Muscle of leg (tissue), 11 donors: Measurements from ENCODE around the gene DSG2. TPM values are rescaled to one million over a fixed set of nuclear protein-coding genes. Genes with fewer than 3 reads are reported as not detected.
"Not testable (repeated sequence)": the region's sequence is repeated elsewhere in the genome, so short reads cannot be mapped to it uniquely, and the experiment has no call there.

Experiments used
- DNase-seq: peaks from one replicate; pipeline ENCODE4 v3.0.0; 2013
- H3K27ac ChIP-seq: one replicate; pipeline ENCODE4 v1.5.1; 2013; ENCODE audit warnings: mild to moderate bottlenecking, low read length, control low read depth
- H3K27me3 ChIP-seq: one replicate; pipeline ENCODE4 v1.6.1; 2013; ENCODE audit warnings: low read length; ENCODE audit not compliant: control insufficient read depth, insufficient read depth
- H3K36me3 ChIP-seq: one replicate; pipeline ENCODE4 v1.6.1; 2013; ENCODE audit warnings: low read length; ENCODE audit not compliant: control insufficient read depth, insufficient read depth
- H3K4me1 ChIP-seq: one replicate; pipeline ENCODE4 v1.6.1; 2013; ENCODE audit warnings: low read length; ENCODE audit not compliant: control insufficient read depth, insufficient read depth
- H3K4me3 ChIP-seq: one replicate; pipeline ENCODE4 v1.5.1; 2013; ENCODE audit warnings: low read length, control low read depth
- H3K9me3 ChIP-seq: replicated peaks from 2 replicates; pipeline ENCODE4 v1.6.1; 2013; ENCODE audit warnings: low read depth, low read length; ENCODE audit not compliant: control insufficient read depth
- WGBS: methylation state at CpG from one replicate; pipeline ENCODE4 v1.1.5; 2013; ENCODE audit warnings: missing lambda C conversion rate; ENCODE audit not compliant: insufficient coverage; 5-methylcytosine and 5-hydroxymethylcytosine counted together
- polyA plus RNA-seq, 8 donors: library from polyadenylated mRNA; unstranded; fragments of 120-200 nt; gene quantifications; one replicate each; pipeline versions ENCODE4 v1.2.1 to v1.2.3, GENCODE V29; 2013; ENCODE audit warnings: inconsistent platforms in 1 of 8, low replicate concordance in 1 of 8; ENCODE audit not compliant: insufficient read length in 8 of 8, insufficient read depth in 1 of 8
- total RNA-seq: library from RNA; stranded (reverse); fragments of 120-200 nt; gene quantifications from one replicate; pipeline ENCODE4 v1.2.4, GENCODE V29; 2013

DSG2 gene
- total and polyA plus RNA-seq, 9 donors: 2.3 to 14.8 (median 8.0) TPM

- H3K9me3 ChIP-seq: no peaks in the 10 kb centered on the region
- H3K27ac ChIP-seq: no peak overlapping the region
- H3K4me3 ChIP-seq: no peak overlapping the region
- no peaks in the 10 kb centered on the region for H3K27me3 ChIP-seq
- no CpG with 5 or more reads among the region's 2 CpGs for WGBS
- H3K36me3 ChIP-seq: no peaks in the 10 kb centered on the region
- DNase-seq: no peak
- no peaks in the 10 kb centered on the region for H3K4me1 ChIP-seq
These were observed 11.8 kb upstream of the DSG2 start for GRCh38 chr18:31486165-31486564.

GRCh38 chr18:31487246-31488015, 10.5 kb upstream of the DSG2 start:
- H3K27me3 ChIP-seq: no peaks in the 10 kb centered on the region
- no peak for DNase-seq
- WGBS: 95% methylated on average over 7 of the region's 9 CpGs
- H3K4me1 ChIP-seq: no peaks in the 10 kb centered on the region
- H3K9me3 ChIP-seq: no peaks in the 10 kb centered on the region
- H3K27ac ChIP-seq: no peak overlapping the region
- no peaks in the 10 kb centered on the region for H3K36me3 ChIP-seq
- no peak overlapping the region for H3K4me3 ChIP-seq

GRCh38 chr18:31489311-31489710, 8.7 kb upstream of the DSG2 start:
- Histone ChIP-seq H3K4me3 (no peak overlapping the region), H3K9me3 (no peaks in the 10 kb centered on the region), H3K27ac (no peak overlapping the region), H3K36me3 (no peaks in the 10 kb centered on the region), H3K4me1 (no peaks in the 10 kb centered on the region), H3K27me3 (no peaks in the 10 kb centered on the region)
- 92% methylated on average over 1 of the region's 1 CpG for WGBS
- DNase-seq: no peak

- WGBS: no CpG with 5 or more reads among the region's 1 CpG
- Histone ChIP-seq H3K36me3 (no peaks in the 10 kb centered on the region), H3K4me1 (no peaks in the 10 kb centered on the region), H3K27me3 (no peaks in the 10 kb centered on the region), H3K9me3 (no peaks in the 10 kb centered on the region), H3K27ac (no peak overlapping the region), H3K4me3 (no peak overlapping the region)
- no peak for DNase-seq
These were observed 7.6 kb upstream of the DSG2 start for GRCh38 chr18:31490387-31490786.

- Histone ChIP-seq H3K4me1 (no peaks in the 10 kb centered on the region), H3K9me3 (no peaks in the 10 kb centered on the region), H3K4me3 (no peak overlapping the region), H3K27ac (no peak overlapping the region), H3K36me3 (no peaks in the 10 kb centered on the region), H3K27me3 (no peaks in the 10 kb centered on the region)
- DNase-seq: no peak
These were observed 7.1 kb upstream of the DSG2 start for GRCh38 chr18:31490833-31491232.

GRCh38 chr18:31491586-31491985, 6.4 kb upstream of the DSG2 start:
- no peaks in the 10 kb centered on the region for H3K27me3 ChIP-seq
- no peak for DNase-seq
- no peaks in the 10 kb centered on the region for H3K4me1 ChIP-seq
- H3K27ac ChIP-seq: no peak overlapping the region
- H3K36me3 ChIP-seq: no peaks in the 10 kb centered on the region
- H3K9me3 ChIP-seq: no peaks in the 10 kb centered on the region
- H3K4me3 ChIP-seq: no peak overlapping the region

GRCh38 chr18:31492671-31493070, 5.3 kb upstream of the DSG2 start:
- WGBS: 85% methylated on average over 6 of the region's 9 CpGs
- H3K4me3 ChIP-seq: no peak overlapping the region
- no peaks in the 10 kb centered on the region for H3K9me3 ChIP-seq
- H3K27me3 ChIP-seq: peaks cover 6% of the 10 kb centered on the region
- DNase-seq: no peak
- peaks cover 2% of the 10 kb centered on the region for H3K4me1 ChIP-seq
- no peaks in the 10 kb centered on the region for H3K36me3 ChIP-seq
- no peak overlapping the region for H3K27ac ChIP-seq

- no peak for DNase-seq
- peaks cover 9% of the 10 kb centered on the region for H3K27me3 ChIP-seq
- no peak overlapping the region for H3K27ac ChIP-seq
- no peaks in the 10 kb centered on the region for H3K9me3 ChIP-seq
- no peak overlapping the region for H3K4me3 ChIP-seq
- 78% methylated on average over 3 of the region's 7 CpGs for WGBS
- H3K4me1 ChIP-seq: peaks cover 4% of the 10 kb centered on the region
- H3K36me3 ChIP-seq: no peaks in the 10 kb centered on the region
These were observed 4.8 kb upstream of the DSG2 start for GRCh38 chr18:31493171-31493570.

GRCh38 chr18:31493941-31494340, 4.0 kb upstream of the DSG2 start:
- DNase-seq: no peak
- Histone ChIP-seq H3K36me3 (no peaks in the 10 kb centered on the region), H3K4me1 (peaks cover 7% of the 10 kb centered on the region), H3K4me3 (no peak overlapping the region), H3K9me3 (no peaks in the 10 kb centered on the region), H3K27ac (no peak overlapping the region), H3K27me3 (peaks cover 14% of the 10 kb centered on the region)

GRCh38 chr18:31494705-31495244, 3.2 kb upstream of the DSG2 start:
- not testable (repeated sequence) for H3K4me3 ChIP-seq, H3K4me1 ChIP-seq, H3K36me3 ChIP-seq, H3K27ac ChIP-seq, H3K9me3 ChIP-seq, DNase-seq
- H3K27me3 ChIP-seq: peaks cover 14% of the 10 kb centered on the region
- no CpG with 5 or more reads among the region's 2 CpGs for WGBS

GRCh38 chr18:31497404-31497835, 557 bp upstream of the DSG2 start:
- peaks cover 18% of the 10 kb centered on the region for H3K27me3 ChIP-seq
- WGBS: 14% methylated on average over 17 of the region's 25 CpGs
- no peaks in the 10 kb centered on the region for H3K36me3 ChIP-seq
- peak overlapping the region; percentile 44 for H3K4me3 ChIP-seq
- no peaks in the 10 kb centered on the region for H3K9me3 ChIP-seq
- no peak overlapping the region for H3K27ac ChIP-seq
- DNase-seq: no peak
- peaks cover 7% of the 10 kb centered on the region for H3K4me1 ChIP-seq
